H1 (cell line): Measurements from ENCODE around the gene C14orf119. TPM values are rescaled to one million over a fixed set of nuclear protein-coding genes. Genes with fewer than 3 reads are reported as not detected.

Experiments
- CTCF ChIP-seq, 3 experiments: IDR thresholded peaks; 1 replicate in 2 of 3; 2 replicates in 1 of 3; pipeline versions ENCODE4 v1.5.1 to v1.6.1; 2011; ENCODE audit warnings: low read length in 3 of 3, mild to moderate bottlenecking in 3 of 3, inconsistent platforms in 2 of 3, low read depth in 1 of 3, moderate library complexity in 1 of 3; ENCODE audit not compliant: insufficient read depth in 1 of 3; ENCODE audit errors: control extremely low read depth in 1 of 3
- polyA plus RNA-seq, 7 experiments: library from polyadenylated mRNA; depleted of rRNA in 3 of 7; stranded (reverse) in 5 of 7; unstranded in 2 of 7; fragments of >200 nt in 5 of 7; fragments of 200-250 nt in 2 of 7; gene quantifications; 1 replicate in 5 of 7; 2 replicates in 1 of 7; 4 replicates in 1 of 7; pipeline versions ENCODE4 v1.2.1 to v1.2.3, GENCODE V29; 2011 to 2013; ENCODE audit warnings: missing spikeins in 2 of 7, mixed read lengths in 2 of 7
- total RNA-seq: library from RNA; stranded (reverse); fragmentation: NEBNext Ultra II Directional; extraction: Animal tissue kit (Norgen Biotek cat#: 25700); gene quantifications from 2 replicates; pipeline ENCODE4 v1.2.1, GENCODE V29; 2021

Gene C14orf119
- total and polyA plus RNA-seq, 2 of the 8 experiments (the other 6 are each of a cell fraction or from before 2014, with no cell fraction given) = 78.1 to 94.0 TPM

GRCh38 chr14:23094666-23095195, 574 bp upstream of the C14orf119 start, which contains the start of gene ACIN1 (continued):
- TF ChIP-seq CTCF (IDR thresholded peaks at IDR 0.05; ENCODE audit: control extremely low read depth in 1 of 3, insufficient read depth in 1 of 3, low read depth in 1 of 3, low read length in 3 of 3) = no peak
